ENCODE measurements around the gene MFNG.
A peak's percentile ranks its signal among the peaks of the same experiment; 100 is the strongest.

Gene MFNG

GRCh38 chr22:37499027-37499707, 13.0 kb upstream of the MFNG start:
- Histone ChIP-seq H4K20me1 (ENCODE audit: insufficient read depth) (no peaks in the 10 kb centered on the region), H3K9ac (no peak overlapping the region), H3K27ac (no peak overlapping the region), H3K4me3 (IDR thresholded peaks at IDR 0.05; ENCODE audit: insufficient read depth, low read depth, low read length) (no peak overlapping the region), H3K36me3 (ENCODE audit: insufficient read depth) (no peaks in the 10 kb centered on the region), H3K27me3 (ENCODE audit: insufficient read depth, low read depth) (peaks cover 10% of the 10 kb centered on the region; the same call in 1 of the 2 replicates), H3K79me2 (ENCODE audit: insufficient read depth, low read depth) (no peaks in the 10 kb centered on the region), H3K4me1 (ENCODE audit: low read depth, poor library complexity, severe bottlenecking) (peaks cover 19% of the 10 kb centered on the region), H2AFZ (ENCODE audit: low read depth) (no peak overlapping the region), H3K4me2 (no peak overlapping the region; the same call in 1 of the 2 replicates)
- no peak for TF ChIP-seq CTCF (conservative IDR thresholded peaks at IDR 0.05; ENCODE audit: low read depth, low read length)

DNA sequence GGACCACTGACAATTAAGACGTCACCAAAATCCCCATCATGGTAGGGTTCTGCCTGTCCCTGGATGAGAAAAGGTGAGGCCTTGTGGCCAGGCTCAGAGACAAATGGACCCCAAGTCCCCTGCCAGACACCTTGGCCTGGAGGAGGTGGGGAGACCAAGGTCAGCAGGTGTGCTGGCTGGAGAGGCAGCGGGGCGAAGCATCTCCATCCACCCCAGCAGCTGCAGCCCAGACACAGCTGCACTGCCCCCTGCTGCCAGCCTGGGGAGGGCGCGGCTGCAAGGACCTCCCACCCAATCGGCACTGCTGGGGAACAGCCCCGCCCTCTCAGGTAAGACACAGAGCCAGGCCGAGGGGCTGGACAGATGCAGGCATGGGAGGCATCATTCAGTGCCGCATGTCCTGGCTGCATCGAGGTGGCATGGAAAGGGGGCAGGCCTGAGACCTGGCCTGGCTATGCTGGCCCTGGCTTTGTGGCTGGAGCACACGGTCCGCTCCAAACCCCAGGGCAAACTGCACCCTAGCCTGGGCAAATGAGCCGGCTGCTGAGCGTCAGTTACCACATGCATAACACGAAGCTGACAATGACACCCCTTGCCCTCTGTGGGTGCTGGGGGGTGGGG, 12.2 kb upstream of the MFNG start:
- Histone ChIP-seq H3K4me1 (ENCODE audit: low read depth, poor library complexity, severe bottlenecking) (peaks cover 19% of the 10 kb centered on the region), H3K27me3 (ENCODE audit: insufficient read depth, low read depth) (peaks cover 10% of the 10 kb centered on the region; the same call in 1 of the 2 replicates), H2AFZ (ENCODE audit: low read depth) (no peak overlapping the region), H3K27ac (no peak overlapping the region), H3K9ac (no peak overlapping the region), H3K4me2 (no peak overlapping the region), H3K79me2 (ENCODE audit: insufficient read depth, low read depth) (no peaks in the 10 kb centered on the region), H3K4me3 (IDR thresholded peaks at IDR 0.05; ENCODE audit: insufficient read depth, low read depth, low read length) (no peak overlapping the region), H4K20me1 (ENCODE audit: insufficient read depth) (no peaks in the 10 kb centered on the region), H3K36me3 (ENCODE audit: insufficient read depth) (no peaks in the 10 kb centered on the region)
- TF ChIP-seq CTCF (conservative IDR thresholded peaks at IDR 0.05; ENCODE audit: low read depth, low read length) = peak; percentile 72

DNA sequence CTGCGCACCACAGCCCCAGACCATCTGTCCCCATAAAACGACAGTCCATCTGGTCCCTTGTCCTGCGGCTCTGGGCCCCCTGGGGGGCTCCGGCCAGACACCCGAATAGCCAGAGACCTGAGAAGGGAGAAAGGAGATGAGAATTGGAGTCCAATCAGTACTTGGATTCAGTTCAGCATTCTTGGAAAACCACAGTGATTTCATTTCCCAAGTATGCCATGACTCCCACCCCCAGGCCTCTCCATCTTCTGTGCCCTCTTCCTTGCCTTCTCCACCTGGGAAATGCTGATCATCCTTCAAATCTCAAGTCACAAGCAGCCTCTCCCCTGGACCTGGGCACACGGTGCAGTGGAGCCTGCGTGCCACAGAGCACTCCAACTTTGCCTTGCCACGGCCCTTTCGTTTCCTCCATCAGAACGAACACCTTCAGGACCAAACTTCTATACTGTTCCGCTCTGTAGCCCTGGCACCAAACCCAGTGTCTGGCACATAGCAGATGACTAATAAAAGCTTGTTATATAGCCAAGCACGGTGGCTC, 10.9 kb upstream of the MFNG start:
- H3K27ac ChIP-seq = no peak overlapping the region
- no peak overlapping the region for H3K4me2 ChIP-seq
- H3K27me3 ChIP-seq (ENCODE audit: insufficient read depth, low read depth) = peaks cover 10% of the 10 kb centered on the region; the same call in 1 of the 2 replicates
- no peak overlapping the region for H3K4me3 ChIP-seq (IDR thresholded peaks at IDR 0.05; ENCODE audit: insufficient read depth, low read depth, low read length)
- H2AFZ ChIP-seq (ENCODE audit: low read depth) = no peak overlapping the region
- no peaks in the 10 kb centered on the region for H3K36me3 ChIP-seq (ENCODE audit: insufficient read depth)
- no peaks in the 10 kb centered on the region for H3K79me2 ChIP-seq (ENCODE audit: insufficient read depth, low read depth)
- TF ChIP-seq CTCF (conservative IDR thresholded peaks at IDR 0.05; ENCODE audit: low read depth, low read length) = no peak
- H3K9ac ChIP-seq = no peak overlapping the region
- peaks cover 19% of the 10 kb centered on the region for H3K4me1 ChIP-seq (ENCODE audit: low read depth, poor library complexity, severe bottlenecking)
- no peaks in the 10 kb centered on the region for H4K20me1 ChIP-seq (ENCODE audit: insufficient read depth)

DNA sequence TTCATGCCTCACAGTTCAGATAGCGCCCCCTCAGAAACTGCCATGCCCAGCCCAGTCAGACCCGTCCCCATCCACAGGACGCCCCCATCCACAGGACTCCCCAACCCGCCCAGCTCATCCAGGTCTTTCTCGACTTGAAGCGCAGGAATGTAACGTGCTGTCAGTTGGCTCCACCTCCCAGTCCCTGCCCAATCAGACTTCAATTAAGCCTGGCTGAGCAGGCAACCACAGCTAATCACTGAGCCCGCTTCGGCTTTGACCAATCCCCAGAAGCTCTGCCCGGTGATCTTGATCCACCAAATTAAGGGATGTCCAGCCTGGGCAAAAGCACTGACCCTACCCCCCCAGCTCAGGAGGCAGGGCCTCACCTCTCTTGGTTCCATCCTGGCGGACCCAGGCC, 10.5 kb upstream of the MFNG start:
- Histone ChIP-seq H3K27ac (no peak overlapping the region), H3K27me3 (ENCODE audit: insufficient read depth, low read depth) (peaks cover 10% of the 10 kb centered on the region; the same call in 1 of the 2 replicates), H3K4me1 (ENCODE audit: low read depth, poor library complexity, severe bottlenecking) (peaks cover 19% of the 10 kb centered on the region), H3K79me2 (ENCODE audit: insufficient read depth, low read depth) (no peaks in the 10 kb centered on the region), H3K9ac (no peak overlapping the region), H3K4me2 (no peak overlapping the region), H2AFZ (ENCODE audit: low read depth) (no peak overlapping the region), H3K36me3 (ENCODE audit: insufficient read depth) (no peaks in the 10 kb centered on the region), H3K4me3 (IDR thresholded peaks at IDR 0.05; ENCODE audit: insufficient read depth, low read depth, low read length) (no peak overlapping the region), H4K20me1 (ENCODE audit: insufficient read depth) (no peaks in the 10 kb centered on the region)
- no peak for TF ChIP-seq CTCF (conservative IDR thresholded peaks at IDR 0.05; ENCODE audit: low read depth, low read length)
